ENCODE results near the gene HTT-AS.
"Not testable (repeated sequence)": the region's sequence is repeated elsewhere in the genome, so short reads cannot be mapped to it uniquely, and the experiment has no call there.

The HTT-AS gene

GRCh38 chr4:3051141-3051897, 23.0 kb downstream of the HTT-AS start:
- DNase-seq (ENCODE audit: low read depth, low spot score) = not testable (repeated sequence)

- peak; percentile 84 for DNase-seq (ENCODE audit: low read depth, low spot score)
Measured at GRCh38 chr4:3047464-3048286, 26.7 kb downstream of the HTT-AS start.

GRCh38 chr4:3046623-3047022, 27.7 kb downstream of the HTT-AS start:
- DNase-seq (ENCODE audit: low read depth, low spot score) = no peak

GRCh38 chr4:3046162-3046561, 28.2 kb downstream of the HTT-AS start:
- no peak for DNase-seq (ENCODE audit: low read depth, low spot score)

GRCh38 chr4:3044870-3045819, 29.2 kb downstream of the HTT-AS start:
- no peak for DNase-seq (ENCODE audit: low read depth, low spot score)

- DNase-seq (ENCODE audit: low read depth, low spot score) = no peak
Measured at GRCh38 chr4:3043282-3044020, 30.9 kb downstream of the HTT-AS start.

- DNase-seq (ENCODE audit: low read depth, low spot score) = no peak
Measured at GRCh38 chr4:3042226-3042625, 32.1 kb downstream of the HTT-AS start.

GRCh38 chr4:3041192-3042142, 32.9 kb downstream of the HTT-AS start:
- DNase-seq (ENCODE audit: low read depth, low spot score) = peak; percentile 75

GRCh38 chr4:3040452-3041191, 33.7 kb downstream of the HTT-AS start:
- no peak for DNase-seq (ENCODE audit: low read depth, low spot score)

- DNase-seq (ENCODE audit: low read depth, low spot score) = no peak
Measured at GRCh38 chr4:3039706-3040366, 34.5 kb downstream of the HTT-AS start.

- no peak for DNase-seq (ENCODE audit: low read depth, low spot score)
Measured at GRCh38 chr4:3037957-3038461, 36.3 kb downstream of the HTT-AS start.

GRCh38 chr4:3036131-3036952, 38.0 kb downstream of the HTT-AS start:
- no peak for DNase-seq (ENCODE audit: low read depth, low spot score)

- DNase-seq (ENCODE audit: low read depth, low spot score) = no peak
Measured at GRCh38 chr4:3035674-3036073, 38.7 kb downstream of the HTT-AS start.

- DNase-seq (ENCODE audit: low read depth, low spot score) = no peak
Measured at GRCh38 chr4:3035249-3035648, 39.1 kb downstream of the HTT-AS start.

- no peak for DNase-seq (ENCODE audit: low read depth, low spot score)
Measured at GRCh38 chr4:3034231-3034630, 40.1 kb downstream of the HTT-AS start.

- no peak for DNase-seq (ENCODE audit: low read depth, low spot score)
Measured at GRCh38 chr4:3031357-3032082, 42.8 kb downstream of the HTT-AS start.

Data from ELF-1 (cell line).